GM18858 (cell line): Measurements from ENCODE around the gene MMRN2.
A peak's percentile ranks its signal among the peaks of the same experiment; 100 is the strongest.
"Not testable (repeated sequence)": the region's sequence is repeated elsewhere in the genome, so short reads cannot be mapped to it uniquely, and the experiment has no call there.

ENCODE experiments used
- ATAC-seq: cut with Tn5 transposase; IDR thresholded peaks from one replicate; pipeline ENCODE4 v1.9.1; 2021; ENCODE audit not compliant: unreplicated experiment

The MMRN2 gene

GRCh38 chr10:86957471-86958115 is at the start of gene MMRN2:
Gene MMRN2 (minus strand): TSS chr10:86957615. CDS start chr10:86957541, 74 bp downstream.
- no peak for ATAC-seq

DNA sequence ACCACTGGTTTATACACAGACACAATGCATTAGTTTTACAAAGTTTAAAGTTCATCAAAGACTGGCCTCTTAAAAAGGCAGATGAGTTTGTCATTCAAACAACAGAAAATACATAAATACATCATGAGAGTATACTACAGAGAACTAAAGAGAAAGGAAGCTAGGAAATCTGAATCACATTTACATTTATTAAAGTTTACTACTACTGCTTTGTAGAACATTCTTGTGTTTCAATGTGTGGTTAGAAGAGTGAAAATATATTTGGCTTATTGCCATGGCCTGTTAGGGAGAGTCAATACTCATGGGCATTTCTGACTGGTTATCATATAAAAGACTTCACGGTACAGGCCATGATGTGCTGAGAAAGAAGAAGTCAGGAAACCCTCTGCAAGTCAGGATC is 49.7 kb upstream of the MMRN2 start:
- ATAC-seq = not testable (repeated sequence)

DNA sequence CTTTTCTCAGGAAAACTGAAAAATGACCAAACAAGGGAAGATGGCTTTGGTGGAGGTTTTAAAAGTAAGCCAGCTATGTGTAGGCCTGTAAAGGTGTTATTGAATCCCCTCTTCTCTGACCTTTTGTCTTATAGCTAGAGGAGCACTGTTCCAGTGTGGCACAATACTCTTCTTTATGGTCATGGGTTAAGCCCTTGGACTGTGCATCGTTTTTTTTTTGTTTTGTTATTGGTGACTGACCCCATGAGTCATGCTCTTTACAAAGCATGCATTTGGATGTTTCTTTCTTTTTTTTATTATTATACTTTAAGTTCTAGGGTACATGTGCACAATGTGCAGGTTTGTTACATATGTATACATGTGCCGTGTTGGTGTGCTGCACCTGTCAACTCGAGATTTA is 43.1 kb upstream of the MMRN2 start:
- ATAC-seq = no peak

GRCh38 chr10:86999802-87000403 is 42.5 kb upstream of the MMRN2 start:
- not testable (repeated sequence) for ATAC-seq

GRCh38 chr10:86992929-86993328 is 35.5 kb upstream of the MMRN2 start:
- ATAC-seq = no peak

DNA sequence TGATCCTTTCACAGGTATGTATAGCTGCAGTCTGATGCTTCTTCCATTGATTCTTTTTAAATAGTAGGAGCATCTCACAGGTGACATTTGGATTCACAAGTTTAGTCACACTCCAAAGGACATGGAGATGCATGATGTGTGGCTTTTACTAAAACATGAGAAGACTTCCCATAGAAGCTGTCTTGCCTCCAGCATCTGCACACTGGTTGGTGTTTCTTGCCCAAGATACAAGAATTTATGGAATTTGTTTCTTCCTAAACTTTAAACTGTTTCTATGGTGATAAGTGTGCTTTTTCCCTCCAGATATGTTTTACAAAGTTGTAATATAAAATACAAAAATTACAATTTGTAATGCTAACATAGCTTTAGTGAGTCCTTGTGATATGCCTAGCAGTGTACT is 35.0 kb upstream of the MMRN2 start:
- ATAC-seq = no peak

GRCh38 chr10:86991362-86991761 is 33.9 kb upstream of the MMRN2 start:
- not testable (repeated sequence) for ATAC-seq

- no peak for ATAC-seq
Measured at GRCh38 chr10:86988520-86988919, 31.1 kb upstream of the MMRN2 start.

- ATAC-seq = not testable (repeated sequence)
Measured at GRCh38 chr10:86984498-86984897, 27.1 kb upstream of the MMRN2 start.

- no peak for ATAC-seq
Measured at GRCh38 chr10:86981716-86982115, 24.3 kb upstream of the MMRN2 start.

GRCh38 chr10:86981020-86981419 is 23.6 kb upstream of the MMRN2 start:
- not testable (repeated sequence) for ATAC-seq

- no peak for ATAC-seq
Measured at GRCh38 chr10:86979977-86980448, 22.6 kb upstream of the MMRN2 start.

GRCh38 chr10:86979296-86979818 is 21.9 kb upstream of the MMRN2 start:
- ATAC-seq = no peak

DNA sequence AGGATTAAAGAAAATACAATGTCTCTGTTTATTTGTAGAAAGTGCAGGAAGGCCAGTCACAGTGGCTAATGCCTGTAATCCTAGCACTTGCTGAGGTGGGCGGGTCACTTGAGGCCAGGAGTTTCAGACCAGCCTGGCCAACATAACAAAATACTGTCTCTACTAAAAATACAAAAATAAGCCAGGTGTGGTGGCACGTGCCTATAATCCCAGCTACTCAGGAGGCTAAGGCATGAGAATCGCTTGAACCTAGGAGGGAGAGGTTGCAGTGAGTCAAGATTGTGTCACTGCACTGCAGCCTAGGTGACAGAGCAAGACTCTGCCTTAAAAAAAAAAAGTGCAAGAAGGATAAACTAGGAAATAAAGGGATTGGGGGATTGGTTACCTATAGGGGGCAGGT is 21.0 kb upstream of the MMRN2 start:
- not testable (repeated sequence) for ATAC-seq

DNA sequence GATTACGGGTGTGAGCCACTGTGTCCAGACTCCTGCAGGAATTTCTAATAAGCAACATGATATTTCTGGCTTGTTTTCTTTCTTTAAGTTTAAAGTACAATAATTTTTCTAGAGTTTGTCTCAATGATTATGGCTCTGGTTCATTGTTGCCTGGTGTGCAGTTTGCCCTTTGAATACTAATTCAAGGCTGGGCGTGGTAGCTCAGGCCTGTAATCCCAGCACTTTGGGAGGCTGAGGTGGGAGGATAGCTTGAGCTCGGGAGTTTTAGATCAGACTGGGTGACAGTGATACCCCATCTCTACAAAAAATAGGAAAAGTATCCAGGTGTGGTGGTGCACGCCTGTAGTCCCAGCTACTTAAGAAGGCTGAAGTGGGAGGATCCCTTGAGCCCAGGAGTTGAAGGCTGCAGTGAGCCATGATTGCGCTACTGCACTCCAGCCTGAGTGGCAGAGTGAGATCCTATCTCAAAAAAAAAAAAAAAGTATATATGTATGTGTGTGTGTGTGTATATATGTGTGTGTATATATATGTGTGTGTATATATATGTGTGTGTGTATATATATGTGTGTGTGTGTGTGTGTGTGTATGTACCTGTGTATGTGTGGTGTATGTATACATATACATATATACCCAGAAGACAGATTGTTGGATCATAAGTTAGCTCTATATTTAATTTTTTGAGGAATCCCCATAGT is 19.1 kb upstream of the MMRN2 start:
- no peak for ATAC-seq

DNA sequence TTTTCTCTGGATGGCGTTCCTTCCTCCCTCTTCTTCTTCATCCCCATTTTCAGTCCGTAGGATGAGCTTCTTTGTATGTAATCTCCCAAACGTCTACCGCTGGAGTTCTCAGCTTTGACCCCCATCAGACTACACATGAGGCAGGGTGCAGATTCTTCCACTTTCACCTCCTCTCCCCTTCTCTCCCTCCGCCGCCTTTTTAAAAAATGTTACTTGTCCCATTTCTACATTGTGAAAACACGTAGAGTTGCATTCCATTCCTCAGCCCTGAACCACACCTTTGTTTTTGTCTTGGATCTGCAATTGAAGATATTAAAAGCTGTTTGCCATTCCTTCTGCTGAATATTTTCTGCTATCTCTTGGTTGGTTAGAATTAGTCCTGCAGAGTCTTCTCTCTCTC is 17.1 kb upstream of the MMRN2 start:
- no peak for ATAC-seq

GRCh38 chr10:86972613-86973380 is 15.4 kb upstream of the MMRN2 start:
- no peak for ATAC-seq

DNA sequence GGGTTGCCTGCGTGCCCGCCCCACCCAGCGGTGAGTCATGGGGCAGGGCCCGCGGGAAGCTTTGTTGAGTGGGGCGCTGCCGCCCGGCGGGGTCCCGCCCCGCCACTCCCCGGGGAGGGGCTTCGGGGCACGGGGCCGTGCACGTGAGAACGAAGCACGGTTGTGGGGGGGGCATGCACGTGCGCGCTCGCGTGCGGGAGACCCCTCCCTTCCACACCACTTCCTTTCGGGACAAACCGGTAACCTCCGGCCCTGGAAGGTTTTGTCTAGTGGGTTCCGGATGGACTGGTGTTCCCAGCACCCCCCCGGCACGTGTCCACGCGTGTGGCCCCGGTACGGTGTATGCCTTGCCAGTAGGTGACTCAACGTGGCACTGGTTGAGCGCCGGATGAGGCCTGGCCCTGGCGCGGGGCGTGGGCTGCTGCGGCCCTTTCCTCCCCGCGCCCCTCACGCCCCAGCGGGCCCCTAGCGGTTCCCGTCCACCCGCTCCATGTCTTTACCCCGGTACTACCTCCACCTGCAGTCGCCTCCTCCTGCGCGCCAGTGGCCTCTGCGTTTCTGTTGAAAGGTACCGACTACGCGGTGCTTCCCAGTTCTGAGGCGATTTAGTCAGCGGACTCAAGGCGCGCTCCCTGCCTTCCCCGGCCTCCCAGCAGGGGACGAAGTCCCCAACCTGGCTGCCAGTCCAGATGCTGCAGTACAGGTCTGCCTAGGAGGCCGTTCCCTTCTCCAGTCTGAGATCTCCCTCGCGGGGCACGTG is 14.0 kb upstream of the MMRN2 start:
- peak; percentile 64 for ATAC-seq

DNA sequence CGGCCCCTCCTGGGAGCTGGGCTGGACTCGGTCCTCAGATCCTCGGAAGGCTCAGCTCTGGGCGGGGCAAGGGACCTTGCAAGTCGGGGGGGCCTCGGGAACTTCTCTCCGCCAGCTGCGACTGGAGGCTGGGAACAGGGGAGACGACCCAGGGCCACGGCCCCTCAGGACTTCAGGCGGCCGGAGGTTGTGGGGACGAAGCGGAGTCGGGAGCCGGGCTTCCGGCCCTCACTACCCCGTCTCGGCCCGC is 13.5 kb upstream of the MMRN2 start:
- no peak for ATAC-seq

GRCh38 chr10:86970162-86970981 is 13.0 kb upstream of the MMRN2 start:
- no peak for ATAC-seq
